ENCODE results near the gene ANO4.

ANO4 gene

GRCh38 chr12:100868487-100868886 lies 73.9 kb downstream of the ANO4 start:
- TF ChIP-seq CTCF (IDR thresholded peaks at IDR 0.05) = no peak
- intact Hi-C loops (cut with DNase I; ENCODE audit: low total_unique reads) = no loop called here
- Histone ChIP-seq H3K27ac (no peak overlapping the region), H3K27me3 (no peaks in the 10 kb centered on the region), H3K4me1 (no peaks in the 10 kb centered on the region), H3K4me3 (no peak overlapping the region), H3K9me3 (peaks cover 0 to 4% (median 0%) of the 10 kb centered on the region in 3 donors), H3K36me3 (no peaks in the 10 kb centered on the region)
- no peak for DNase-seq

- Histone ChIP-seq H3K4me3 (no peak overlapping the region), H3K4me1 (no peaks in the 10 kb centered on the region), H3K9me3 (peaks cover 0 to 11% (median 0%) of the 10 kb centered on the region in 3 donors), H3K27ac (no peak overlapping the region), H3K27me3 (no peaks in the 10 kb centered on the region), H3K36me3 (no peaks in the 10 kb centered on the region)
- intact Hi-C loops (cut with DNase I; ENCODE audit: low total_unique reads) = no loop called here
- DNase-seq = no peak
- TF ChIP-seq CTCF (IDR thresholded peaks at IDR 0.05) = no peak
Observed at GRCh38 chr12:100871195-100871734, 76.7 kb downstream of the ANO4 start.

DNA sequence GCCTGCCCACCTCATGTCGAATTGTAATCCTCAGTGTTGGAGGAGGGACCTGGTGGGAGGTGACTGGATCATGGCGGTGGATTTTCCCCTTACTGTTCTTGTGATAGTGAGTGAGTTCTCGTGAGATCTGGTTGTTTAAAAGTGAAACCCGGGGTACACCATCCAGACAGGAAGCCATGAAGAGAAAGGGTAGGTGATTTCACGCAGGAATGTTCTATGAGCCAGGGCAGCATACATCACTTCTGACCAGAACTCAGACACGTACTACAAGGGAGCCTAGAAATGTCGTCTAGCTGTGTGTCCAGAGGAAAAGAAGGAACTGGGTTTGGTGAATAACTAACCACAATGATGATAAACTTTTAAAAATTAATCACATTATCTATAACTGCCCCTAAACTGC lies 80.6 kb downstream of the ANO4 start:
- no peaks in the 10 kb centered on the region for H3K36me3 ChIP-seq
- no peak overlapping the region for H3K27ac ChIP-seq
- no peaks in the 10 kb centered on the region for H3K4me1 ChIP-seq
- no peak for TF ChIP-seq CTCF (IDR thresholded peaks at IDR 0.05)
- no peak for DNase-seq
- intact Hi-C loops (cut with DNase I; ENCODE audit: low total_unique reads) = no loop called here
- peaks cover 0 to 11% (median 0%) of the 10 kb centered on the region in 3 donors for H3K9me3 ChIP-seq
- H3K4me3 ChIP-seq = no peak overlapping the region
- no peaks in the 10 kb centered on the region for H3K27me3 ChIP-seq

- H3K27me3 ChIP-seq = no peaks in the 10 kb centered on the region
- intact Hi-C loops (cut with DNase I; ENCODE audit: low total_unique reads) = no loop called here
Observed at GRCh38 chr12:100875771-100876170, 81.2 kb downstream of the ANO4 start.

DNA sequence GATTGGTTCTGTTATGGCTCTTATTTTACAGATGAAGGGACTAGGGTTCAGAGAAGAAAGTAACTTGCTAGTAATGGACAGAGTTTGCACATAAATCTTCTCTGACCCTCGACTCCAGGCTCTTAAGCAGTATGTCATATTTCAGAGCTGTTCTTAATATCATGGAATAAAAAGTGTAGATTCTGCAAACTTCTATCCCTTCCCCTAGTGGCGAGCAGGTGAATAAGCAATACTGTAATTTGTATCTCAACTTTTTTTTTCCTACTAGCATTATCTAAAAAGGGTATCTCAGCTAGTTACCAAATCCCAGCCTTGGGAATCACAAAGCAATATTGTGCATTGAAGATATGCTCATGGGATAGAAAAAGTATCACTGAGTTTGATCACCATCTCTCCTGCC lies 83.2 kb downstream of the ANO4 start:
- DNase-seq = no peak
- TF ChIP-seq CTCF (IDR thresholded peaks at IDR 0.05) = no peak

More at GRCh38 chr12:100875771-100876170, 81.2 kb downstream of the ANO4 start:
- DNase-seq = no peak
- TF ChIP-seq CTCF (IDR thresholded peaks at IDR 0.05) = no peak
- Histone ChIP-seq H3K27ac (no peak overlapping the region), H3K36me3 (no peaks in the 10 kb centered on the region), H3K9me3 (peaks cover 0 to 11% (median 0%) of the 10 kb centered on the region in 3 donors), H3K4me1 (no peaks in the 10 kb centered on the region), H3K4me3 (no peak overlapping the region)

GRCh38 chr12:100895192-100895591 lies 100.6 kb downstream of the ANO4 start:
- H3K27ac ChIP-seq = no peak overlapping the region
- no peaks in the 10 kb centered on the region for H3K36me3 ChIP-seq
- no peaks in the 10 kb centered on the region for H3K27me3 ChIP-seq
- DNase-seq = no peak
- intact Hi-C loops (cut with DNase I; ENCODE audit: low total_unique reads) = no loop called here
- no peak for TF ChIP-seq CTCF (IDR thresholded peaks at IDR 0.05)
- no peak overlapping the region for H3K4me3 ChIP-seq
- H3K9me3 ChIP-seq = no peaks in the 10 kb centered on the region
- no peaks in the 10 kb centered on the region for H3K4me1 ChIP-seq

More for the DNA sequence above, 83.2 kb downstream of the ANO4 start:
- intact Hi-C loops (cut with DNase I; ENCODE audit: low total_unique reads) = no loop called here
- Histone ChIP-seq H3K27me3 (no peaks in the 10 kb centered on the region), H3K27ac (no peak overlapping the region), H3K4me3 (no peak overlapping the region), H3K9me3 (peaks cover 0 to 11% (median 0%) of the 10 kb centered on the region in 3 donors), H3K36me3 (no peaks in the 10 kb centered on the region), H3K4me1 (no peaks in the 10 kb centered on the region)

All from tibial artery (tissue), 4 donors.